RPMI8226 (cell line): ENCODE data around the gene ULK1.
A peak's percentile ranks its signal among the peaks of the same experiment; 100 is the strongest.
"Not testable (repeated sequence)": the region's sequence is repeated elsewhere in the genome, so short reads cannot be mapped to it uniquely, and the experiment has no call there.

ENCODE experiments used
- DNase-seq: peaks from one replicate; pipeline ENCODE4 v3.0.0-alpha.2; 2015

The ULK1 gene

GRCh38 chr12:131946757-131947156, 52.3 kb downstream of the ULK1 start:
- no peak for DNase-seq

- peak; percentile 35 for DNase-seq
These were observed 53.1 kb downstream of the ULK1 start for GRCh38 chr12:131947482-131948027.

- DNase-seq: no peak
These were observed 53.8 kb downstream of the ULK1 start for GRCh38 chr12:131948166-131948712.

- not testable (repeated sequence) for DNase-seq
These were observed 54.5 kb downstream of the ULK1 start for GRCh38 chr12:131948713-131949430.

GRCh38 chr12:131949431-131950181, 55.2 kb downstream of the ULK1 start, which contains the start of gene EP400:
EP400 (plus strand) TSS chr12:131949942; CDS start chr12:131960620, 10,678 bp downstream.
- DNase-seq: peak; percentile 94

- DNase-seq: peak; percentile 33
These were observed 55.9 kb downstream of the ULK1 start for GRCh38 chr12:131950182-131950913.

- not testable (repeated sequence) for DNase-seq
These were observed 59.4 kb downstream of the ULK1 start for GRCh38 chr12:131953810-131954209.

GRCh38 chr12:131954460-131954859, 60.0 kb downstream of the ULK1 start:
- not testable (repeated sequence) for DNase-seq

GRCh38 chr12:131959116-131959515, 64.7 kb downstream of the ULK1 start:
- DNase-seq: no peak

GRCh38 chr12:131959641-131960589, 65.5 kb downstream of the ULK1 start:
- DNase-seq: no peak

- DNase-seq: not testable (repeated sequence)
These were observed 66.3 kb downstream of the ULK1 start for GRCh38 chr12:131960590-131961325.

- not testable (repeated sequence) for DNase-seq
These were observed 66.9 kb downstream of the ULK1 start for GRCh38 chr12:131961328-131961727.

GRCh38 chr12:131962069-131962468, 67.6 kb downstream of the ULK1 start:
- DNase-seq: no peak

- DNase-seq: no peak
These were observed 69.0 kb downstream of the ULK1 start for GRCh38 chr12:131963381-131963780.

- no peak for DNase-seq
These were observed 70.7 kb downstream of the ULK1 start for GRCh38 chr12:131965073-131965472.

- DNase-seq: no peak
These were observed 76.8 kb downstream of the ULK1 start for GRCh38 chr12:131971226-131971625.
